ENCODE measurements around the gene BCLAF1.

Gene BCLAF1

GRCh38 chr6:136212608-136213007 is 77.0 kb downstream of the BCLAF1 start:
- H3K4me1 ChIP-seq (ENCODE audit: control insufficient read depth, low read length), result no peaks in the 10 kb centered on the region
- TF ChIP-seq EZH2phosphoT487 (IDR thresholded peaks at IDR 0.05; ENCODE audit: borderline replicate concordance, low read length), result no peak
- no peak overlapping the region for H3K4me2 ChIP-seq (ENCODE audit: low read length)
- H3K9me3 ChIP-seq (ENCODE audit: control insufficient read depth, insufficient read depth, low read length), result no peaks in the 10 kb centered on the region
- no peaks in the 10 kb centered on the region for H3K79me2 ChIP-seq (ENCODE audit: control insufficient read depth, low read length)
- H3K9me2 ChIP-seq (replicated peaks; ENCODE audit: control insufficient read depth, low read length), result no peaks in the 10 kb centered on the region; the same call in 1 of the 2 replicates
- H4K20me1 ChIP-seq (ENCODE audit: control insufficient read depth, insufficient read depth, low read depth, low read length), result no peaks in the 10 kb centered on the region
- no peaks in the 10 kb centered on the region for H3K36me3 ChIP-seq (ENCODE audit: control insufficient read depth, low read length)
- H3K27ac ChIP-seq (ENCODE audit: low read depth, low read length), result no peak overlapping the region
- H3K4me3 ChIP-seq (ENCODE audit: low read length), result no peak overlapping the region
- H3K27me3 ChIP-seq (ENCODE audit: control insufficient read depth, low read length), result no peaks in the 10 kb centered on the region
- no peaks in the 10 kb centered on the region for H3F3A ChIP-seq (ENCODE audit: control insufficient read depth, insufficient read depth)

GRCh38 chr6:136210398-136211165 is 79.1 kb downstream of the BCLAF1 start:
- Histone ChIP-seq H3K9me2 (replicated peaks; ENCODE audit: control insufficient read depth, low read length) (no peaks in the 10 kb centered on the region; the same call in 1 of the 2 replicates), H3K4me2 (ENCODE audit: low read length) (no peak overlapping the region), H3F3A (ENCODE audit: control insufficient read depth, insufficient read depth) (no peaks in the 10 kb centered on the region), H3K27me3 (ENCODE audit: control insufficient read depth, low read length) (no peaks in the 10 kb centered on the region), H3K4me1 (ENCODE audit: control insufficient read depth, low read length) (no peaks in the 10 kb centered on the region), H3K9me3 (ENCODE audit: control insufficient read depth, insufficient read depth, low read length) (no peaks in the 10 kb centered on the region), H3K4me3 (ENCODE audit: low read length) (no peak overlapping the region), H3K36me3 (ENCODE audit: control insufficient read depth, low read length) (no peaks in the 10 kb centered on the region), H4K20me1 (ENCODE audit: control insufficient read depth, insufficient read depth, low read depth, low read length) (no peaks in the 10 kb centered on the region), H3K79me2 (ENCODE audit: control insufficient read depth, low read length) (no peaks in the 10 kb centered on the region), H3K27ac (ENCODE audit: low read depth, low read length) (no peak overlapping the region)
- TF ChIP-seq EZH2phosphoT487 (IDR thresholded peaks at IDR 0.05; ENCODE audit: borderline replicate concordance, low read length) (no peak), CTCF (IDR thresholded peaks at IDR 0.05; ENCODE audit: low read depth, low read length, poor library complexity, severe bottlenecking) (no peak)

- TF ChIP-seq CTCF (IDR thresholded peaks at IDR 0.05; ENCODE audit: low read depth, low read length, poor library complexity, severe bottlenecking), result no peak
- TF ChIP-seq EZH2phosphoT487 (IDR thresholded peaks at IDR 0.05; ENCODE audit: borderline replicate concordance, low read length), result no peak
Measured at GRCh38 chr6:136209496-136209895, 80.2 kb downstream of the BCLAF1 start.

GRCh38 chr6:136208783-136209182 is 80.9 kb downstream of the BCLAF1 start:
- Histone ChIP-seq H3K27me3 (ENCODE audit: control insufficient read depth, low read length) (no peaks in the 10 kb centered on the region), H3F3A (ENCODE audit: control insufficient read depth, insufficient read depth) (no peaks in the 10 kb centered on the region), H3K4me1 (ENCODE audit: control insufficient read depth, low read length) (no peaks in the 10 kb centered on the region), H3K4me2 (ENCODE audit: low read length) (no peak overlapping the region), H4K20me1 (ENCODE audit: control insufficient read depth, insufficient read depth, low read depth, low read length) (no peaks in the 10 kb centered on the region), H3K79me2 (ENCODE audit: control insufficient read depth, low read length) (no peaks in the 10 kb centered on the region), H3K9me3 (ENCODE audit: control insufficient read depth, insufficient read depth, low read length) (no peaks in the 10 kb centered on the region), H3K9me2 (replicated peaks; ENCODE audit: control insufficient read depth, low read length) (no peaks in the 10 kb centered on the region; the same call in 1 of the 2 replicates), H3K36me3 (ENCODE audit: control insufficient read depth, low read length) (no peaks in the 10 kb centered on the region), H3K4me3 (ENCODE audit: low read length) (no peak overlapping the region), H3K27ac (ENCODE audit: low read depth, low read length) (no peak overlapping the region)
- TF ChIP-seq CTCF (IDR thresholded peaks at IDR 0.05; ENCODE audit: low read depth, low read length, poor library complexity, severe bottlenecking), result peak; percentile 28
- no peak for TF ChIP-seq EZH2phosphoT487 (IDR thresholded peaks at IDR 0.05; ENCODE audit: borderline replicate concordance, low read length)

More at GRCh38 chr6:136209496-136209895, 80.2 kb downstream of the BCLAF1 start:
- no peaks in the 10 kb centered on the region for H3K4me1 ChIP-seq (ENCODE audit: control insufficient read depth, low read length)
- no peaks in the 10 kb centered on the region for H3K9me3 ChIP-seq (ENCODE audit: control insufficient read depth, insufficient read depth, low read length)
- H3K4me3 ChIP-seq (ENCODE audit: low read length), result no peak overlapping the region
- H3K27me3 ChIP-seq (ENCODE audit: control insufficient read depth, low read length), result no peaks in the 10 kb centered on the region
- H3K4me2 ChIP-seq (ENCODE audit: low read length), result no peak overlapping the region
- H3K36me3 ChIP-seq (ENCODE audit: control insufficient read depth, low read length), result no peaks in the 10 kb centered on the region
- no peaks in the 10 kb centered on the region for H3K79me2 ChIP-seq (ENCODE audit: control insufficient read depth, low read length)
- H3K9me2 ChIP-seq (replicated peaks; ENCODE audit: control insufficient read depth, low read length), result no peaks in the 10 kb centered on the region; the same call in 1 of the 2 replicates
- H3F3A ChIP-seq (ENCODE audit: control insufficient read depth, insufficient read depth), result no peaks in the 10 kb centered on the region
- H4K20me1 ChIP-seq (ENCODE audit: control insufficient read depth, insufficient read depth, low read depth, low read length), result no peaks in the 10 kb centered on the region
- H3K27ac ChIP-seq (ENCODE audit: low read depth, low read length), result no peak overlapping the region
